Measurements from ENCODE around the gene HOXD13. TPM values are rescaled to one million over a fixed set of nuclear protein-coding genes. Genes with fewer than 3 reads are reported as not detected.

HOXD13 gene
- total and polyA plus RNA-seq, 2 donors (not counting 1 experiment from before 2014, with no cell fraction given), result not detected

DNA sequence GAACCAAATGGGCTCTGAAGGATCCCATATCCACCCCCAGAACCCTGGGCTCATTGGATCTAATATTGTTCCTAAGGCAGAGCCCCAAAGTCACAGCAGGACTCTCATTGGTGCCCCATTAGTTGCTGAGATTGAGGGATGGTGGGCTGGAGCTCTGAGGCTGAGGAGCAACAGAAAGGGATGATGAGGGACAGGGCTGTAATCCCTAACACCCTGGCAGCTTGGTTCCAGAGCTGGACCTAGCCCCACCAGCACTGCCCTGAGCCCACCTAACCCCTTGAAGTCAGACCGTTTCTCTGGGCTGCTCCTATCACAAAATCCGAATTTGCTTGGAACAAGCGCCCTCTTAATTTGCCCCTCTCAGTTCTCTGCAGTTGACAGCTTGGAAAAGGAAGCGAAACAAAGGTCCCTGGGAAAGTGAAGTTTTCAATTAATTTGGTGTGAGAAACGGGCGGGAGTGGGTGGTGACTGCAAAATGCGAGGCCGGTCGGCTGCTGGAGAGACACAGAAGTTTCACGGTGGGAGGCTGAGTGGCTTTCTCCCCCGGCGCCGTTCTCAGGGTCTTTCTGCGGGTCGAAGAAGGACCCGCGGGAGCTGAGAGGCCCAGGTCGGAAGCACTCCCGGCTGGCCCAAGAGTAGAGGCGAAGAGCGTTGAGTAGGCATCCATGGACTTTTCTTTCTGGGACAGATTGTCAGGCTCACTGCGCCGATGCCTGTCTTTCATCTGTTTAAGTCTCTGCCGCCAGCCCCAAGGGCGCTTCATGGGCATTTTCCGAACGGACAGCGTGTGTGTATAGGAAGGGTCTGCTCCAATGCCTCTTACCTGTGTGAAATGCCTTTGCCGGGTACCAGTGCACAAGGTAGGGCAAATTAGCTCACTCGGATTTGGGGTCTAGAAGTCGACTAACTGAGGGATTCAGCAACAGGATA lies 927 bp upstream of the HOXD13 start:
- H3K9me3 Mint-ChIP-seq (ENCODE audit: insufficient read depth), result peaks cover 3% of the 10 kb centered on the region

More for the DNA sequence above, 927 bp upstream of the HOXD13 start:
- Histone ChIP-seq H3K27me3 (replicated peaks in 1 of 4; ENCODE audit: control extremely low read depth in 1 of 4, control insufficient read depth in 3 of 4, insufficient read depth in 4 of 4, low read length in 3 of 4) (peaks cover 0 to 88% (median 86%) of the 10 kb centered on the region in 4 experiments), H4K20me1 (ENCODE audit: control insufficient read depth, insufficient read depth, low read length, poor library complexity, severe bottlenecking) (no peaks in the 10 kb centered on the region), H3K9me3 (ENCODE audit: control extremely low read depth in 1 of 3, control insufficient read depth in 2 of 3, insufficient read depth in 1 of 3, low read length in 2 of 3) (peaks cover 1 to 40% (median 9%) of the 10 kb centered on the region in 3 donors), H3K27ac (ENCODE audit: low read length in 2 of 2) (no peak overlapping the region), H3K4me3 (ENCODE audit: control extremely low read depth in 1 of 5, extremely low read depth in 1 of 5, insufficient read depth in 1 of 5, low read depth in 2 of 5, low read length in 4 of 5) (no peak overlapping the region), H3K9ac (ENCODE audit: low read length) (no peak overlapping the region), H3K4me1 (ENCODE audit: control insufficient read depth in 2 of 2, insufficient read depth in 2 of 2, low read length in 2 of 2) (peaks cover 19 to 22% of the 10 kb centered on the region in 2 donors), H3K4me2 (replicated peaks; ENCODE audit: low read depth, low read length, poor library complexity, severe bottlenecking) (no peak overlapping the region), H3K79me2 (ENCODE audit: control insufficient read depth, insufficient read depth, low read length) (no peaks in the 10 kb centered on the region), H3K36me3 (replicated peaks in 1 of 2; ENCODE audit: control extremely low read depth in 1 of 2, control insufficient read depth in 1 of 2, extremely low read depth in 1 of 2, insufficient read depth in 2 of 2, low read length in 1 of 2) (no peaks in the 10 kb centered on the region), H2AFZ (ENCODE audit: insufficient read depth, low read depth, low read length, poor library complexity, severe bottlenecking) (no peak overlapping the region)
- H3K27ac Mint-ChIP-seq, result peak overlapping the region; percentile 71
- 7% methylated on average over 31 of the region's 31 CpGs for WGBS (ENCODE audit: insufficient coverage)
- H3K4me1 Mint-ChIP-seq, result peaks cover 23% of the 10 kb centered on the region
- H3K4me3 Mint-ChIP-seq, result peak overlapping the region; percentile 4
- DNase-seq (peak; percentile 30), ATAC-seq (ENCODE audit: low read depth) (no peak)
- H3K27me3 Mint-ChIP-seq, result peaks cover 83% of the 10 kb centered on the region
- ChIA-PET POLR2A (no interaction called here), CTCF (no interaction called here)
- no peak for TF ChIP-seq EZH2 (IDR thresholded peaks at IDR 0.05; ENCODE audit: borderline replicate concordance, insufficient read depth, low read depth, low read length, poor library complexity, severe bottlenecking)
- TF ChIP-seq, protein P1, sequence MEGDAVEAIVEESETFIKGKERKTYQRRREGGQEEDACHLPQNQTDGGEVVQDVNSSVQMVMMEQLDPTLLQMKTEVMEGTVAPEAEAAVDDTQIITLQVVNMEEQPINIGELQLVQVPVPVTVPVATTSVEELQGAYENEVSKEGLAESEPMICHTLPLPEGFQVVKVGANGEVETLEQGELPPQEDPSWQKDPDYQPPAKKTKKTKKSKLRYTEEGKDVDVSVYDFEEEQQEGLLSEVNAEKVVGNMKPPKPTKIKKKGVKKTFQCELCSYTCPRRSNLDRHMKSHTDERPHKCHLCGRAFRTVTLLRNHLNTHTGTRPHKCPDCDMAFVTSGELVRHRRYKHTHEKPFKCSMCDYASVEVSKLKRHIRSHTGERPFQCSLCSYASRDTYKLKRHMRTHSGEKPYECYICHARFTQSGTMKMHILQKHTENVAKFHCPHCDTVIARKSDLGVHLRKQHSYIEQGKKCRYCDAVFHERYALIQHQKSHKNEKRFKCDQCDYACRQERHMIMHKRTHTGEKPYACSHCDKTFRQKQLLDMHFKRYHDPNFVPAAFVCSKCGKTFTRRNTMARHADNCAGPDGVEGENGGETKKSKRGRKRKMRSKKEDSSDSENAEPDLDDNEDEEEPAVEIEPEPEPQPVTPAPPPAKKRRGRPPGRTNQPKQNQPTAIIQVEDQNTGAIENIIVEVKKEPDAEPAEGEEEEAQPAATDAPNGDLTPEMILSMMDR (IDR thresholded peaks at IDR 0.05), result no peak
- intact Hi-C loops (cut with micrococcal nuclease), result loop anchor here (10.0 kb wide), 1 partner anchor 1757 kb away; the partner anchor contains the start of gene SP9

All from B cell (primary cell).